GM10847 (cell line): Measurements from ENCODE around the gene RILP.

Experiments used
- POLR2A ChIP-seq: IDR thresholded peaks from 2 replicates; pipeline ENCODE4 v1.6.1; 2011; ENCODE audit not compliant: insufficient read length; ENCODE audit errors: extremely low read depth

The RILP gene

DNA sequence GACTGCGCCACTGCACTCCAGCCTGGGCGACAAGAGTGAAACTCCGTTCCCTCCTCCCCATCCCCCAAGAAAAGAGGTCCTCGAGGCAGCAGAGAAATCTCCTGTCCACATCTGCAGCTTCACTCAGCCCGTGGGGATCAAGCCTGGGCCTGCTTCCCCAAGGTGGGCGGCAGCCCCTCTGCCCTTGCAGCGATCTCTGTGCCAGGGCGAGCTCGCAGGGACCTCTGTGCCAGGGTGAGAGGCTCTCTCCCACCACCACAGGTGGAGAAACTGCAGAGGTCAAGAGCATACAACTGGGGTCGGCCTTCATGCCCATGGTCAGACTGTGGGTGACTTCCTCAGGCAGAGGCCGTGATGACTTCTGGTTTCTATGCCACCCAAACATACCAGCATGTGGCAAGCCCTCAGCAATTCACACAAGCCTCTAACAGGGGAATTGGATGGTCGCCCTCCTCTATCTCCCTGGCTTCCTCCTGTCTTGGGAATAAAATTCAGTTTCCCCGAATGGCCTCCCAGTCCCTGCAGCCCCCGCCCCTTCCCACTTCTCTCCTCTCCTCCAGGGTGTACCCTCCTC lies 26.5 kb downstream of the RILP start:
- no peak for TF ChIP-seq POLR2A

DNA sequence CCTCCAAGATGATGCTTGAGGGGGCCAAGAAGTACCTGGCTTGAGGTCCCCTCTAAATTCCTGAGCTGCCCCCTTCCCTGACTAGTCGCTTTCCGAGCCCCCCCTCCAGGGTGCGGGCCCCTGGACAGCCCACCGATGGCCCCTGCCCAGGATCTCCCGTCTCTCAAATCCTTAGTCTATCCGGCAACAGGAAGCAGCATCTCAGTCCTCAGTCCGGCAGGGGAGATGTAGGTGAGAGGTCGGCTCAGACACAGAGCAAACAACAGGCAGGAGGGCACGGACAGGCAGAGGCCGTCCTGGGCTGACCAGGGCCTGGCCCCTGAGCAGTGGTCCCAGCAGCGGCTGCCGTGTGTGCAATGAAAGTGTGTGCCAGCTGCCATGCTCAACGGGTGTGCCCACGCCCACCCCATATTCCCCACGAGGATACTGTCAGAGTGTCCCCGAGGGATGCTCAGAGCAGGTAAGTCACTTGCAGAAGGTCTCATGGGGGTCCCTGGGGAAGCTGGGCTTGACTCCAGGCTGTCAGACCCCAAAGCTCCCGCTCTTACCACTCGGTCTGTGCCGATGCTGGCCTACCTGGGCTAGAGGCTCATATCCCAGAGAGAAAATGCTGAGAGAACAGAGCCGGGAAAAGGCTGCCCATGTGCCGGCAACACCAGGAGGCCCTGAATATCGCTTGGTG lies 28.3 kb downstream of the RILP start:
- TF ChIP-seq POLR2A, result no peak

- TF ChIP-seq POLR2A, result no peak
Observed at GRCh38 chr17:1620486-1620885, 29.2 kb downstream of the RILP start.

DNA sequence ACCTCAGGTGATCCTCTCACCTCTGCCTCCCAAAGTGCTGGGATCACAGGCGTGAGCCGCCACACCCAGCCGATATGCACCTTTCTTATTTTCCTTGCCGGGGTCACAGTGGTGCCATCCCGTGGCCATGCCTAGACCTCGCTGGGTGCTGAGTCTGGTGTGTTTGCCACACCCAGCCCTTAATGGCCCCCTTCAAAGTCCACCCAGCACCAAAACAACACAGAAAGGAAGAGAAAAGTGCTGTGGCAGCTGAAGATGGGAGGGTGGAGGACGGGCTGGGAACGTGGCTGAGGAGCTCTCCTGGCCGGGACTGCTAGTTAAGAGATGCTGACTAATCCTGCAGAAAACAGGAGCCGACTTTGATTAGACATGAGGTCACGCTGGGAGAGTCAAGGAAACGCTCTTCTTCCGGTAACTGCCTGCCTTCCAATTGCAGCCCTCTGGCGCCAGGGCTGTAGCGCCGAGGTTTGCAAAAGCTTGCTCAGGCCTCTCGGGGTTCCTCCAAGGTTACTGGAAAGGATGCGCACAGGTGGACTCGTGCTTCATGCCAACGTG lies 32.0 kb downstream of the RILP start:
- no peak for TF ChIP-seq POLR2A

GRCh38 chr17:1616101-1616500 lies 33.6 kb downstream of the RILP start:
- TF ChIP-seq POLR2A, result no peak

GRCh38 chr17:1612400-1612799 lies 37.3 kb downstream of the RILP start:
- TF ChIP-seq POLR2A, result no peak

DNA sequence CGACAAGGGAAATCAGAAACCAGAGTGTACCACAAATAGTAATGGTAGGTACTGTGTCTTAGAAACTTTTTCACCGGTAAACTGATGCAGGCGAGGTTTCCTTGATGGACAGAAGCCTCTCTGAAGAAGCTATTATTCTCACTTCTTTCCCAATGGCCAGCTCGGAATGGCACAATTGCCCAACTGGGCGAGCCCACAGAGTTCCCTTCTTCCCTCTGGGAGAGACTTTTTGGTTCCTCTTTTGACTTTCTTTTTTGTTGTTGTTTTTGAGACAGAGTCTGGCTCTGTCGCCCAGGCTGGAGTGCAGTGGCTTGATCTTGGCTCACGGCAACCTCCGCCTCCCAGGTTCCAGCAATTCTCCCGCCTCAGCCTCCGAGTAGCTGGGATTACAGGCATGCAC lies 38.0 kb downstream of the RILP start:
- no peak for TF ChIP-seq POLR2A

GRCh38 chr17:1608676-1609075 lies 41.0 kb downstream of the RILP start:
- TF ChIP-seq POLR2A, result no peak

- TF ChIP-seq POLR2A, result no peak
Observed at GRCh38 chr17:1607971-1608320, 41.7 kb downstream of the RILP start.

- peak; percentile 21 for TF ChIP-seq POLR2A
Observed at GRCh38 chr17:1606352-1606985, 43.2 kb downstream of the RILP start.

GRCh38 chr17:1605681-1606351 lies 43.9 kb downstream of the RILP start:
- TF ChIP-seq POLR2A, result no peak

GRCh38 chr17:1604831-1605528 lies 44.7 kb downstream of the RILP start:
- TF ChIP-seq POLR2A, result no peak

DNA sequence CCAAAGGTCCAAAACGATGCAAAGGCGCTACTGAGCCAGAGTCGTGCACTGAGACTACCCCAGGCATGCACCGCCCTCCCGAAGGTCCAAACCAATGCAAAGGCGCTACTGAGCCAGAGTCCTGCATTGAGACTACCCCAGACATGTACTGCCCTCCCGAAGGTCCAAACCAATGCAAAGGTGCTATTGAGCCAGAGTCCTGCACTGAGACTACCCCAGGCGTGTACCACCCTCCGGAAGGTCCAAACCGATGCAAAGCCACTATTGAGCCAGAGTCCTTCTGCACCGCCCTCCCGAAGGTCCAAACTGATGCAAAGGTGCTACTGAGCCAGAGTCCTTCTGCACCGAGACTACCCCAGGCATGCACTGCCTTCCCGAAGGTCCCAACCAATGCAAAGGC lies 48.1 kb downstream of the RILP start:
- no peak for TF ChIP-seq POLR2A

DNA sequence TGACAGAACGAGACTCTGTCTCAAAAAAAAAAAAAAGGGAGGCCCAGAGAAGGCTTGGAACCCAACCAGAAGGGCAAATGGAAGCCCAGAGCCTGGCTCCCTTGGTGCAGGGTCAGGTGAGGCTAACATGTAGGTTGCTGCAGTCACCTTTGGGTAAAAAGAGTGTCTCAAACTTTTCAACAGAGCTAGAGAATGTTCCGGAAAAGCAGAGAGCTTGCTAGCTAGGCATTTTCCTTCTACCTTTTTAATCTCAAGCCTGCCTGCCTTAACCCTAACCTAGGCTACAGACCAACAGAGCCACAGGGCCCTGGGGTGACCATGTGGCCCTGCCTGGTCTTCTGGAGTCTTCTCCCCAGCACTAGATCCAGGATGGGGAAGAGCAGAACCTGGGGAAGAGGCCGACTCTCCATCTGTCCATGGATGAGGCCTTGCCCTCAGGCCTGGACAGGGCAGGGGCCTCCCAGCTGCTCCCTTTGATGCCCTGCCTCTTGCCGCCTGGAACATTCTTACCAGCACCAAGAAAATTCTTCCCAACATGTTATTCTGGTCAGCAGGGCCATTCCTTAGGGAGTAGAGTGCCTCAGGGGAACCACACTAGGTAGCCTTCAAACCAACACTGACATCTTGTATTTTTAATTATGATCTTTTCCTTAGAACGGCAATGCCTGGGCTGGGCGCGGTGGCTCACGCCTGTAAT lies 51.1 kb downstream of the RILP start:
- no peak for TF ChIP-seq POLR2A

DNA sequence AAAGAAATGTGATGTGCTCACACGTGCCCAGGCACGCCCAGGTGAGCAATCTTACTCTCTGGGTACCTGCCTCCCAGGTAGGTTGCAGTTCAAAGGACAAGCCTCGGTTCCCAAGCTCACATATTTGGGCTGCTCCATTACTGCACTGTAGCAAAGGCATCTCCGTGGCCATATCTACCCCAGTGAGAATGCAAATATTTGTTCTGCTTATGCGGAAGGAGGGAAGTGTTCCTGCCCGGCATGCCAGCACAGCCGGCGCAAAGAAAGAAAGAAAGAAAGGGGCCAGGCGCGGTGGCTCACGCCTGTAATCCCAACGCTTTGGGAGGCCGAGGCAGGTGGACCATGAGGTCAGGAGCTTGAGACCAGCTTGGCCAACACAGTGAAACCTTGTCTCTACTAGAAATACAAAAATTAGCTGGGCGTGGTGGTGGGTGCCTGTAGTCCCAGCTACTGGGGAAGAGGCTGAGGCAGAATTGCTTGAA lies 51.8 kb downstream of the RILP start:
- no peak for TF ChIP-seq POLR2A
